ENCODE measurements around the gene FOXG1. TPM values are rescaled to one million over a fixed set of nuclear protein-coding genes. Genes with fewer than 3 reads are reported as not detected.

Gene FOXG1
- polyA plus RNA-seq, 2 of the 4 experiments (the other 2 are of a cell fraction) = 0.01 to 0.10 TPM

- ChIA-PET CTCF (interaction anchor here (0.6 to 3.2 kb wide), 16 partner anchors 9 to 1689 kb away, joined by 3 to 17 read pairs (median 4); no protein-coding TSS in a partner anchor), POLR2A (no interaction called here)
- FAIRE-seq = no peak
- H3K27ac ChIP-seq = no peak overlapping the region
- peak; percentile 74 to 87 for ATAC-seq
- peak; percentile 42 to 48 for DNase-seq (ENCODE audit: low read depth in 1 of 2, low spot score in 1 of 2)
- WGBS (ENCODE audit: missing lambda C conversion rate) = 21% methylated on average over 23 of the region's 23 CpGs
- no peaks in the 10 kb centered on the region for H3K9me3 ChIP-seq
- peak overlapping the region; percentile 62 for H3K4me2 ChIP-seq
- no peak overlapping the region for H3K4me3 ChIP-seq
- no peaks in the 10 kb centered on the region for H3K4me1 ChIP-seq
- TF ChIP-seq SMC3 (IDR thresholded peaks at IDR 0.05) (peak; percentile 48; the same call in 2 of the 3 replicates), CTCF (IDR thresholded peaks at IDR 0.05) (peak; percentile 60), RAD21 (conservative IDR thresholded peaks at IDR 0.05 in 1 of 2, IDR thresholded peaks at IDR 0.05 in 1 of 2) (peak; percentile 57 to 58; a peak in 4 of 5 replicates), JUNB (IDR thresholded peaks at IDR 0.05) (no peak)
- TF ChIP-seq, protein P1, sequence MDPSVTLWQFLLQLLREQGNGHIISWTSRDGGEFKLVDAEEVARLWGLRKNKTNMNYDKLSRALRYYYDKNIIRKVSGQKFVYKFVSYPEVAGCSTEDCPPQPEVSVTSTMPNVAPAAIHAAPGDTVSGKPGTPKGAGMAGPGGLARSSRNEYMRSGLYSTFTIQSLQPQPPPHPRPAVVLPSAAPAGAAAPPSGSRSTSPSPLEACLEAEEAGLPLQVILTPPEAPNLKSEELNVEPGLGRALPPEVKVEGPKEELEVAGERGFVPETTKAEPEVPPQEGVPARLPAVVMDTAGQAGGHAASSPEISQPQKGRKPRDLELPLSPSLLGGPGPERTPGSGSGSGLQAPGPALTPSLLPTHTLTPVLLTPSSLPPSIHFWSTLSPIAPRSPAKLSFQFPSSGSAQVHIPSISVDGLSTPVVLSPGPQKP (IDR thresholded peaks at IDR 0.05; ENCODE audit: low read depth, low read length) = no peak
Observed at GRCh38 chr14:28756884-28757570, 9.6 kb upstream of the FOXG1 start.

GRCh38 chr14:28757786-28758185, 8.8 kb upstream of the FOXG1 start:
- ATAC-seq = no peak
- Histone ChIP-seq H3K4me3 (no peak overlapping the region), H3K27ac (no peak overlapping the region), H3K4me1 (no peaks in the 10 kb centered on the region), H3K4me2 (no peak overlapping the region), H3K9me3 (no peaks in the 10 kb centered on the region)
- POLR2A ChIA-PET = no interaction called here
- 65% methylated on average over 7 of the region's 7 CpGs for WGBS (ENCODE audit: missing lambda C conversion rate)
- FAIRE-seq = no peak
- CTCF ChIA-PET = interaction anchor here (0.6 to 3.2 kb wide), 14 partner anchors 10 to 1689 kb away, joined by 3 to 17 read pairs (median 4); no protein-coding TSS in a partner anchor
- DNase-seq (ENCODE audit: low read depth in 1 of 2, low spot score in 1 of 2) = no peak
- TF ChIP-seq EHF (CRISPR knock-in tag; IDR thresholded peaks at IDR 0.05) = no peak
- no peak for TF ChIP-seq HEYL (CRISPR knock-in tag; IDR thresholded peaks at IDR 0.05)
- no peak for TF ChIP-seq ESRRA (IDR thresholded peaks at IDR 0.05; ENCODE audit: borderline replicate concordance, low read length)
- TF ChIP-seq ZSCAN20 (CRISPR knock-in tag; IDR thresholded peaks at IDR 0.05) = no peak
- TF ChIP-seq MYC (IDR thresholded peaks at IDR 0.05; ENCODE audit: borderline replicate concordance, low read length) = no peak
- no peak for TF ChIP-seq NFE2L2 (conservative IDR thresholded peaks at IDR 0.05; ENCODE audit: low read length)
- no peak for TF ChIP-seq GATA3 (IDR thresholded peaks at IDR 0.05; ENCODE audit: borderline replicate concordance)
- TF ChIP-seq PHF8 (IDR thresholded peaks at IDR 0.05; ENCODE audit: borderline replicate concordance, low read depth) = no peak
- TF ChIP-seq RARB (CRISPR knock-in tag; IDR thresholded peaks at IDR 0.05) = no peak
- TF ChIP-seq ZFP36 (IDR thresholded peaks at IDR 0.05; ENCODE audit: borderline replicate concordance, partially characterized antibody) = no peak
- no peak for TF ChIP-seq HOXB5 (CRISPR knock-in tag; IDR thresholded peaks at IDR 0.05)
- no peak for TF ChIP-seq HOXB13 (CRISPR knock-in tag; IDR thresholded peaks at IDR 0.05; ENCODE audit: low read depth)
- no peak for TF ChIP-seq POLR2A (IDR thresholded peaks at IDR 0.05; ENCODE audit: low read length)
- no peak for TF ChIP-seq KDM5A (IDR thresholded peaks at IDR 0.05)
- TF ChIP-seq, protein P2, sequence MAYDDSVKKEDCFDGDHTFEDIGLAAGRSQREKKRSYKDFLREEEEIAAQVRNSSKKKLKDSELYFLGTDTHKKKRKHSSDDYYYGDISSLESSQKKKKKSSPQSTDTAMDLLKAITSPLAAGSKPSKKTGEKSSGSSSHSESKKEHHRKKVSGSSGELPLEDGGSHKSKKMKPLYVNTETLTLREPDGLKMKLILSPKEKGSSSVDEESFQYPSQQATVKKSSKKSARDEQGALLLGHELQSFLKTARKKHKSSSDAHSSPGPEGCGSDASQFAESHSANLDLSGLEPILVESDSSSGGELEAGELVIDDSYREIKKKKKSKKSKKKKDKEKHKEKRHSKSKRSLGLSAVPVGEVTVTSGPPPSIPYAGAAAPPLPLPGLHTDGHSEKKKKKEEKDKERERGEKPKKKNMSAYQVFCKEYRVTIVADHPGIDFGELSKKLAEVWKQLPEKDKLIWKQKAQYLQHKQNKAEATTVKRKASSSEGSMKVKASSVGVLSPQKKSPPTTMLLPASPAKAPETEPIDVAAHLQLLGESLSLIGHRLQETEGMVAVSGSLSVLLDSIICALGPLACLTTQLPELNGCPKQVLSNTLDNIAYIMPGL (CRISPR knock-in tag; IDR thresholded peaks at IDR 0.05; ENCODE audit: borderline replicate concordance) = no peak
- TF ChIP-seq TFCP2L1 (CRISPR knock-in tag; IDR thresholded peaks at IDR 0.05) = no peak
- TF ChIP-seq JUNB (IDR thresholded peaks at IDR 0.05) = no peak
- no peak for TF ChIP-seq NPAS2 (CRISPR knock-in tag; IDR thresholded peaks at IDR 0.05; ENCODE audit: borderline replicate concordance)
- no peak for TF ChIP-seq FOSB (CRISPR knock-in tag; IDR thresholded peaks at IDR 0.05)
